ENCODE measurements around the gene BCR.

The BCR gene

GRCh38 chr22:23202812-23203451 is 22.6 kb downstream of the BCR start:
- Histone ChIP-seq H3K4me1 (ENCODE audit: control insufficient read depth, insufficient read depth, low read length) (peaks cover 30% of the 10 kb centered on the region), H3K27me3 (ENCODE audit: control insufficient read depth in 1 of 2, insufficient read depth in 2 of 2, low read length in 2 of 2) (no peaks in the 10 kb centered on the region), H3K4me3 (ENCODE audit: low read length in 2 of 2) (no peak overlapping the region), H3K36me3 (ENCODE audit: control insufficient read depth in 2 of 2, insufficient read depth in 2 of 2, low read length in 2 of 2) (peaks cover 0 to 4% of the 10 kb centered on the region in 2 donors), H3K27ac (ENCODE audit: low read length) (peak overlapping the region; percentile 41), H3K9ac (ENCODE audit: low read length in 2 of 2) (no peak overlapping the region), H3K9me3 (ENCODE audit: control insufficient read depth in 2 of 2, low read length in 2 of 2) (no peaks in the 10 kb centered on the region)

GRCh38 chr22:23203452-23204124 is 23.3 kb downstream of the BCR start:
- Histone ChIP-seq H3K36me3 (ENCODE audit: control insufficient read depth in 2 of 2, insufficient read depth in 2 of 2, low read length in 2 of 2) (peaks cover 0 to 4% of the 10 kb centered on the region in 2 donors), H3K9me3 (ENCODE audit: control insufficient read depth in 2 of 2, low read length in 2 of 2) (no peaks in the 10 kb centered on the region), H3K9ac (ENCODE audit: low read length in 2 of 2) (no peak overlapping the region), H3K27ac (ENCODE audit: low read length) (peak overlapping the region; percentile 41), H3K4me1 (ENCODE audit: control insufficient read depth, insufficient read depth, low read length) (peaks cover 32% of the 10 kb centered on the region), H3K27me3 (ENCODE audit: control insufficient read depth in 1 of 2, insufficient read depth in 2 of 2, low read length in 2 of 2) (no peaks in the 10 kb centered on the region), H3K4me3 (ENCODE audit: low read length in 2 of 2) (no peak overlapping the region)

GRCh38 chr22:23204125-23204488 is 23.8 kb downstream of the BCR start:
- Histone ChIP-seq H3K27me3 (ENCODE audit: control insufficient read depth in 1 of 2, insufficient read depth in 2 of 2, low read length in 2 of 2) (no peaks in the 10 kb centered on the region), H3K4me3 (ENCODE audit: low read length in 2 of 2) (no peak overlapping the region), H3K27ac (ENCODE audit: low read length) (no peak overlapping the region), H3K9me3 (ENCODE audit: control insufficient read depth in 2 of 2, low read length in 2 of 2) (no peaks in the 10 kb centered on the region), H3K4me1 (ENCODE audit: control insufficient read depth, insufficient read depth, low read length) (peaks cover 32% of the 10 kb centered on the region), H3K9ac (ENCODE audit: low read length in 2 of 2) (no peak overlapping the region), H3K36me3 (ENCODE audit: control insufficient read depth in 2 of 2, insufficient read depth in 2 of 2, low read length in 2 of 2) (peaks cover 0 to 4% of the 10 kb centered on the region in 2 donors)

GRCh38 chr22:23204541-23205157 is 24.3 kb downstream of the BCR start:
- Histone ChIP-seq H3K9ac (ENCODE audit: low read length in 2 of 2) (no peak overlapping the region), H3K36me3 (ENCODE audit: control insufficient read depth in 2 of 2, insufficient read depth in 2 of 2, low read length in 2 of 2) (peaks cover 0 to 4% of the 10 kb centered on the region in 2 donors), H3K4me3 (ENCODE audit: low read length in 2 of 2) (peak overlapping the region in 1 of 2 donors; percentile 54), H3K9me3 (ENCODE audit: control insufficient read depth in 2 of 2, low read length in 2 of 2) (no peaks in the 10 kb centered on the region), H3K4me1 (ENCODE audit: control insufficient read depth, insufficient read depth, low read length) (peaks cover 32% of the 10 kb centered on the region), H3K27ac (ENCODE audit: low read length) (peak overlapping the region; percentile 41), H3K27me3 (ENCODE audit: control insufficient read depth in 1 of 2, insufficient read depth in 2 of 2, low read length in 2 of 2) (no peaks in the 10 kb centered on the region)

- H3K27me3 ChIP-seq (ENCODE audit: control insufficient read depth in 1 of 2, insufficient read depth in 2 of 2, low read length in 2 of 2), result no peaks in the 10 kb centered on the region
- peak overlapping the region in 1 of 2 donors; percentile 36 for H3K9ac ChIP-seq (ENCODE audit: low read length in 2 of 2)
- H3K9me3 ChIP-seq (ENCODE audit: control insufficient read depth in 2 of 2, low read length in 2 of 2), result no peaks in the 10 kb centered on the region
- H3K27ac ChIP-seq (ENCODE audit: low read length), result peak overlapping the region; percentile 41
- H3K4me1 ChIP-seq (ENCODE audit: control insufficient read depth, insufficient read depth, low read length), result peaks cover 32% of the 10 kb centered on the region
- peaks cover 0 to 4% of the 10 kb centered on the region in 2 donors for H3K36me3 ChIP-seq (ENCODE audit: control insufficient read depth in 2 of 2, insufficient read depth in 2 of 2, low read length in 2 of 2)
- H3K4me3 ChIP-seq (ENCODE audit: low read length in 2 of 2), result no peak overlapping the region
These were observed 25.2 kb downstream of the BCR start for GRCh38 chr22:23205339-23206049.

GRCh38 chr22:23206915-23207314 is 26.6 kb downstream of the BCR start:
- H3K27ac ChIP-seq (ENCODE audit: low read length), result no peak overlapping the region
- H3K4me3 ChIP-seq (ENCODE audit: low read length in 2 of 2), result no peak overlapping the region
- H3K9ac ChIP-seq (ENCODE audit: low read length in 2 of 2), result no peak overlapping the region
- H3K27me3 ChIP-seq (ENCODE audit: control insufficient read depth in 1 of 2, insufficient read depth in 2 of 2, low read length in 2 of 2), result no peaks in the 10 kb centered on the region
- H3K36me3 ChIP-seq (ENCODE audit: control insufficient read depth in 2 of 2, insufficient read depth in 2 of 2, low read length in 2 of 2), result peaks cover 0 to 4% of the 10 kb centered on the region in 2 donors
- H3K4me1 ChIP-seq (ENCODE audit: control insufficient read depth, insufficient read depth, low read length), result peaks cover 34% of the 10 kb centered on the region
- no peaks in the 10 kb centered on the region for H3K9me3 ChIP-seq (ENCODE audit: control insufficient read depth in 2 of 2, low read length in 2 of 2)

- no peak overlapping the region for H3K9ac ChIP-seq (ENCODE audit: low read length in 2 of 2)
- no peak overlapping the region for H3K27ac ChIP-seq (ENCODE audit: low read length)
- H3K36me3 ChIP-seq (ENCODE audit: control insufficient read depth in 2 of 2, insufficient read depth in 2 of 2, low read length in 2 of 2), result peaks cover 0 to 4% of the 10 kb centered on the region in 2 donors
- peaks cover 44% of the 10 kb centered on the region for H3K4me1 ChIP-seq (ENCODE audit: control insufficient read depth, insufficient read depth, low read length)
- H3K4me3 ChIP-seq (ENCODE audit: low read length in 2 of 2), result no peak overlapping the region
- no peaks in the 10 kb centered on the region for H3K9me3 ChIP-seq (ENCODE audit: control insufficient read depth in 2 of 2, low read length in 2 of 2)
- no peaks in the 10 kb centered on the region for H3K27me3 ChIP-seq (ENCODE audit: control insufficient read depth in 1 of 2, insufficient read depth in 2 of 2, low read length in 2 of 2)
These were observed 27.6 kb downstream of the BCR start for GRCh38 chr22:23207729-23208393.

GRCh38 chr22:23210428-23211170 is 30.3 kb downstream of the BCR start:
- Histone ChIP-seq H3K9ac (ENCODE audit: low read length in 2 of 2) (no peak overlapping the region), H3K27ac (ENCODE audit: low read length) (no peak overlapping the region), H3K9me3 (ENCODE audit: control insufficient read depth in 2 of 2, low read length in 2 of 2) (no peaks in the 10 kb centered on the region), H3K4me1 (ENCODE audit: control insufficient read depth, insufficient read depth, low read length) (peaks cover 34% of the 10 kb centered on the region), H3K36me3 (ENCODE audit: control insufficient read depth in 2 of 2, insufficient read depth in 2 of 2, low read length in 2 of 2) (peaks cover 0 to 4% of the 10 kb centered on the region in 2 donors), H3K27me3 (ENCODE audit: control insufficient read depth in 1 of 2, insufficient read depth in 2 of 2, low read length in 2 of 2) (no peaks in the 10 kb centered on the region), H3K4me3 (ENCODE audit: low read length in 2 of 2) (no peak overlapping the region)

GRCh38 chr22:23211622-23212021 is 31.3 kb downstream of the BCR start:
- no peaks in the 10 kb centered on the region for H3K9me3 ChIP-seq (ENCODE audit: control insufficient read depth in 2 of 2, low read length in 2 of 2)
- peaks cover 31% of the 10 kb centered on the region for H3K4me1 ChIP-seq (ENCODE audit: control insufficient read depth, insufficient read depth, low read length)
- no peak overlapping the region for H3K9ac ChIP-seq (ENCODE audit: low read length in 2 of 2)
- no peaks in the 10 kb centered on the region for H3K27me3 ChIP-seq (ENCODE audit: control insufficient read depth in 1 of 2, insufficient read depth in 2 of 2, low read length in 2 of 2)
- H3K27ac ChIP-seq (ENCODE audit: low read length), result no peak overlapping the region
- H3K36me3 ChIP-seq (ENCODE audit: control insufficient read depth in 2 of 2, insufficient read depth in 2 of 2, low read length in 2 of 2), result peaks cover 0 to 4% of the 10 kb centered on the region in 2 donors
- no peak overlapping the region for H3K4me3 ChIP-seq (ENCODE audit: low read length in 2 of 2)

Data from stomach smooth muscle (tissue), 2 donors.